Measurements from ENCODE around the gene RPL10.

Gene RPL10

DNA sequence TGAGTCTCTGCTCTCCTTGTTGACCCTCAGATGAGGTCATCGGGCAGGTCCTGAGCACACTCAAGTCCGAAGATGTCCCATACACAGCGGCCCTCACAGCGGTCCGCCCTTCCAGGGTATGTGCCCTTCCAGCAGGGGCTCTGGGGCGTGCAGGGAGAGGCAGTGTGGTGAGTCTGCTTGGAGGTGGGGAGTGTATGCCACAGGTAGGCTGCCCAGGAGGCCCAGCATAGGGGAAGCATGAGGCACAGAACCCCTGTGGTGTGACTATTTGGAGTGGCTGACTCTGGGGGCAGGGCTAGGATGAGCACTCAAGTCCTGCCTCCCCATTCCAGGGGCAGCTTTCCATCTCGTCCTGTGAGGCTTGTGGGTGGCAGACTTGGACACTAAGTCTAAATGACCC lies 35.4 kb downstream of the RPL10 start:
- DNase-seq = no peak

- no peak for DNase-seq
Measured at GRCh38 chrX:154434394-154435168, 36.4 kb downstream of the RPL10 start.

DNA sequence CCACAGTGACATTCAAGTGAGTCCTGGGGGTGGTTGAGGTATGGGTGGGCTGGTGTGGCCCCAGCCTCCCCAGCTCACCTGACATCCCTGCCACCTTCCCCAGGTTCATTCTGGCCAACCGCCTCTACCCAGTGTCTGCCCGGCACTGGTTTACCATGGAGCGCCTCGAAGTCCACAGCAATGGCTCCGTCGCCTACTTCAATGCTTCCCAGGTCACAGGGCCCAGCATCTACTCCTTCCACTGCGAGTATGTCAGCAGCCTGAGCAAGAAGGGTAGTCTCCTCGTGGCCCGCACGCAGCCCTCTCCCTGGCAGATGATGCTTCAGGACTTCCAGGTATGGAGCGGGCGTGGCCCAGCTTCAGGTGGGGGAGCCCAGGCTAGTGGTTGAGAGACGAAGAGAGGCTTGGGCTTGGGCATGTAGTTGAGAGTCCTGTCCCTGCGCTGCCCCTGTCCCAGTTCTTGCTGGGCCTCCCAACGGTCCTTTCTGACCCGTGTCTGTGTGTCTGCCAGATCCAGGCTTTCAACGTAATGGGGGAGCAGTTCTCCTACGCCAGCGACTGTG lies 37.1 kb downstream of the RPL10 start:
- no peak for DNase-seq

DNA sequence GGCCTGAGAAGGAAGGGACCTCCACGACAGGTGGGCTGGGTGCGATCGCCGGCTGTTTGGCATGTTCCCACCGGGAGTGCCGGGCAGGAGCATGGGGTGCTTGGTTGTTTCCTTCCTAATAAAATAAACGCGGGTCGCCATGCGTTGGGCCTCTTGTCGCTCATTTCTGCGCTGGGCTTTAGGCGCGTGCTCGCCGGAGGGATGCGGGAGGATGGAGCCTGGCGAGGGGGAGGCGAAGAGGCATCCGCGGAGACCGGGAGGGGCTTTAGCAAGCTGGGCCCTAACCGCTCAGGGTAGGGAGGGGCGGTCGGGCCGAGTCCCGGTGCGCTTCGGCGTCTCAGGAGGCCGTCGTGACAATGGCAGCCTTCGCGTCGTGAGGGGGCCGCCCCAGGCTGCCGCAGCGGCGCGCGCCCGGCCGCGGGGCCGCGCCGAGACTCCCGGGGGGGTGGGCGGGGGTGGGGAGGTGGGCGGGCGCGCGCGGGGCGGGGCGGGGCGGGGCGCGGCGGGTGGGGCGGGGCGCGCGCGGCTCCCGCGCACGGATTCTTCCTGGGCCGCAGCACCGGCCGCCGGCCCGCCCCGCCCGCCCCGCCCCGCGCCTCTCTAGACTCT lies 38.3 kb downstream of the RPL10 start:
- DNase-seq = peak; percentile 58

DNA sequence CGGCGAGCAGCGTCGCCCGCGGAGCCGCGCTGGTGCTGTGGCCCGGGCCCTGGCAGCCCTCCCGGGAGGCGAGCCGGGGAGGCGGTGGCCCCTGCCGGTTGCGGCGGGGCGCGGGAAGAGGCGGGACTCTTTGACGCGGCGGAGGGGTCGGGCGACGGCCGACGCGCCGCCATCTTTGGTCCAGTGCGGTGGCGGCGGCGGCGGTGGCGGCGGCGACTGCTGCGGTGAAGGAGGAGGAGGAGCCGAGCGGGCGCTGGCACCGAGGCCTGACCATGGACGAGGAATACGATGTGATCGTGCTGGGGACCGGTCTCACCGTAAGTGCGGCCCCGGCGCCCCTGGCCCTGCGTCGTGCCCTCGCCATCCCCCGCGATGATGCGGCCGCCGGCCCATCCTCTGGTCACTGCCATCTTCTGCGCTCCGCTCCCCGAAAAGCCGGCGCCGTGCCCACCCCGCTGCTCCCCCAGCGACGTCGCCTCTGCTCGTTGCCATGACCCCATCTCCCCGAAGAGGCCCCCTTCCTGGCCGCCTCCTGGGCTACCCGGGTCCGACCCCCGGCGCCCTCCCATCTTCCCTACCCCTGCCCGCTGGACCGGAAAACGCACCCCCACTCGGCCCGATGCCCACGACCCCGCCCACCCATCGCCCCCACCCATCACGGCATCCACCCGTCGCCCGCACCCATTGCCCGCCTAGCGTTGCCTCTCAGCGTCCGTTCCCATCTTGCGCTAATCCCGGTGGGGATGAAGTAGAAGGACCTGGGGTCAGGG lies 39.0 kb downstream of the RPL10 start, which contains the start of gene GDI1:
Gene GDI1, plus strand, starts transcription at position 172 of the 770 bp plus-strand sequence. Its CDS starts 101 bp downstream, at position 273.
- DNase-seq = peak; percentile 60

DNA sequence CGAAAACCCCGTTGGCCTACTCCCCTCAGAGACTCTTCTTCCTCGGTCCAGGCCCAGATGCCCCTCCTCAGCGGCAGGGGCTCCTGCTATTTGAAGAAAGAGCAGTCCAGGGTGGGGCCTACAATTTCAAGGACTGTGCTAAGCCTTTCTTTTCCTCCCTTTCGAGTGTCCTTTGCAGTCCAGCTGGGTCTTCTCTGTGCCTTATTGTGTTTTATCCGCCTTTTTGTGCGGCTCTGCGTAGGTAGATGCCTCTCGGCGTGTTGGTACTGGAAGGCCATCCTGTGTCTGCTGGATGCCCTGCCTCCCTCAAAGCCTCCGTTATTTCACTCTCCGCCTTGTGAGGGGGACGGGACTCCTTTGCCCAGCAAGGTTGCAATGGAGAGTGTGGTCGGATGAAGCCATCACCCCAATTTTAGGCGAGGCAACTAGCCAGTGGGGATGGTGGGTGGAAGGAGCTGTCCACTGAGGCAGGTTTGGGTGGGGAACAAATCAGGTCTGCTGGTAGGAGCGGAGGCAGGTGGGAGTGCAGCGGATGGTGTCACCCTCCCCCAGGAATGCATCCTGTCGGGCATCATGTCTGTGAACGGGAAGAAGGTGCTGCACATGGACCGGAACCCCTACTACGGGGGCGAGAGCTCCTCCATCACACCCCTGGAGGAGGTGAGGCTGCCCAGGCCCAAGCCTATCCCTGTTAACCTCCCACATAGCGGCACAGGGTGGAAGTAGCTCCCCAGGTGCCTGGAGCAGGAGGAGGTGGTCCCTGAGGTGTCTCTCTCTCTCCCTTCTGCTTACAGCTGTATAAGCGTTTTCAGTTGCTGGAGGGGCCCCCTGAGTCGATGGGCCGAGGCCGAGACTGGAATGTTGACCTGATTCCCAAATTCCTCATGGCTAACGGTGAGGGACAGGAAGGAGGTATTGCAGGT lies 40.1 kb downstream of the RPL10 start:
- no peak for DNase-seq

- DNase-seq = no peak
Measured at GRCh38 chrX:154439841-154440240, 41.7 kb downstream of the RPL10 start.

GRCh38 chrX:154440623-154441357 lies 42.6 kb downstream of the RPL10 start:
- no peak for DNase-seq

DNA sequence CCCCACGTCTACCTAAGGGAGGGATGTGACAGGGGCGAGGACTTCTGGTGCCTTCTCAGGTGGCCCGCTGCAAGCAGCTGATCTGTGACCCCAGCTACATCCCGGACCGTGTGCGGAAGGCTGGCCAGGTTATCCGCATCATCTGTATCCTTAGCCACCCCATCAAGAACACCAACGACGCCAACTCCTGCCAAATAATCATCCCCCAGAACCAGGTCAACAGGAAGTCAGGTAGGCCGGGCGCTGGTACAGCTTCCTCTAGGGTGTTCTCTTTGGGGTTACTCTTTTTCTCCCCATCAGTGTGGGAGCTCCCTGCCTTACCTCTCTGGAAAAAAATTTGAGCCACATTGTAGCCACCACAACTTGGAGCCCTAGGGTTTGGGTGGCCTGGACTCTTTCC lies 43.4 kb downstream of the RPL10 start:
- DNase-seq = peak; percentile 31

GRCh38 chrX:154441984-154442707 lies 44.0 kb downstream of the RPL10 start:
- no peak for DNase-seq

GRCh38 chrX:154443479-154443910 lies 45.3 kb downstream of the RPL10 start:
- no peak for DNase-seq

DNA sequence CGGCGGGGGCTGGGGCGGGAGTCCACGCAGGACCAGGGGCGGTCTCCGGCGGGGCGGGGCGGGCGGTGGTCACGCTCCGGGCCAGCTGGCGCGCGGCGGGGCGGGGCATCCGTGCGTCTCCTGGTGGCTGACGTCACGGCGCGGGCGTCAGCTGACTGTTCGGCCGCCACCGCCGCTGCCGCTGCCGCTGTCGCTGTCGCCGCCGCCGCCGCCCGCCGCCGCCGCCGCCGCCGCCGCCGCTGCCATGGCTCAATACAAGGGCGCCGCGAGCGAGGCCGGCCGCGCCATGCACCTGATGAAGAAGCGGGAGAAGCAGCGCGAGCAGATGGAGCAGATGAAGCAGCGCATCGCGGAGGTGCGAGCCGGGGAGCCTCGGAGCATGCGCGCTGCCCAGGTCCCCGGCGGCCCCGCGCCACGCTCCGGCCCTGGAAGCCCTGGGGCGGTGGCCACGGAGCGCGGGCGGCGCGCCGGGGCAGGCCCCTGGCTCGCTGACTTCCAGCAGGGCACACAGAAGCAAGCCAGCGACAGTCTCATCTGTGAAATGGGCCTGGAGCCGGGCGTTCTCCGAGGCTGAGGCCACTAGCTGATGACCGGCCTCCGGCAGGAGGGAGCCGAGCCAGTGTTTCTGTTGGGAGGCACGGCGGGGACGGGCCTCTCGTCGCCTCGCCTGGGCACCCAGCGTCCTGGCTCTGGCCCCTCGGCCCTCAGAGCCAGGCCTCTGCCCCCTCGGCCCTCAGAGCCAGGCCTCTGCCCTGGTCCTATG lies 46.0 kb downstream of the RPL10 start, which contains the start of gene FAM50A:
Gene FAM50A, plus strand, starts transcription at position 150 of the 763 bp plus-strand sequence. Its CDS starts 95 bp downstream, at position 245.
- DNase-seq = peak; percentile 78

DNA sequence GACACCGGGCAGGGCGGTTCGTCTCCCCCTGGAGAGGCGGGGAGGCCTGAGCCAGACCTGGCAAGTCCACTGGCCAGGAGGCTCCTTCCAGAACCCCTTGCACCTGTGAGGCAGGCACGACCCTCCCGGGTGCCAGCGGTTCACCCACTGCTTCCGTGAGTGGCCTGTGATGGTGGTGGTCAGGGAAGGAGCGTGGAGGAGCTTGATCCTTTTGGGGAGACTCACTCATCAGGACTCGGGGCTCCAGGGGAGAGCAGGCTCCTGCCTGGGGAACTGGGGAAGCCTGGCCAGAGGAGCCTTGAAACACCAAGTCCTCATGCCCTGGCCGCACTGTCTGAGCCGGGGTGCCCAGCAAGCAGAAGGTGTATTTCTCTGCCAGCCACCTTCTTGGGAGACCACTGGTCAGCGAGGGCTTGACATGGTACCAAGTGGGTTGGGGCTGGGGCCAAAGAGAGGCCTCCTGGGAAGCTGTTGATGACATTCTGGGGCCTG lies 46.6 kb downstream of the RPL10 start:
- no peak for DNase-seq

GRCh38 chrX:154445776-154446175 lies 47.6 kb downstream of the RPL10 start:
- no peak for DNase-seq

GRCh38 chrX:154446430-154446829 lies 48.3 kb downstream of the RPL10 start:
- no peak for DNase-seq

GRCh38 chrX:154448484-154448883 lies 50.3 kb downstream of the RPL10 start:
- no peak for DNase-seq

- DNase-seq = no peak
Measured at GRCh38 chrX:154449618-154450017, 51.4 kb downstream of the RPL10 start.

DNA sequence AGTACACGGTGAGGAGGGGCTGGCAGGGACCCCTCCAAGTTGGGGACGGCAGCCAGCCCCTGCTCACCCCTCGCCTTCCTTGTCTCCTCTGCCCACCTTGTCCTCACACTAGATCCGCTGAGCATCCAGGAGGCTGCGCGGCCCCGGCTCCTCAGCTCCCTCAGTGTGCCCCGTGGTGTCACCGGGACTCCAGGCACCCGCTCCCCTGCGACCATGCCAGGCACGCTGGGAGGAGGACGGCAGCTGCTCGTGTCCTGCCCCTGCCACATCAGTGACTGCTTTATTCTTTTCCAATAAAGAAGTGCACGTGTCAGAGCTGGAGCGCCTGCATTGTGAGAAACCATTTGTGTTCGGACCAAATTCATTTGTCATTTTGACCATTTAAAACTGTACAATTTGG lies 52.1 kb downstream of the RPL10 start:
- no peak for DNase-seq
